ENCODE measurements around the gene PKNOX1. TPM values are rescaled to one million over a fixed set of nuclear protein-coding genes. Genes with fewer than 3 reads are reported as not detected.

PKNOX1 gene
- total and polyA plus RNA-seq, 9 of the 15 experiments (the other 6 are each of a cell fraction or from before 2014, with no cell fraction given) = 8.8 to 25.9 (median 13.2) TPM

DNA sequence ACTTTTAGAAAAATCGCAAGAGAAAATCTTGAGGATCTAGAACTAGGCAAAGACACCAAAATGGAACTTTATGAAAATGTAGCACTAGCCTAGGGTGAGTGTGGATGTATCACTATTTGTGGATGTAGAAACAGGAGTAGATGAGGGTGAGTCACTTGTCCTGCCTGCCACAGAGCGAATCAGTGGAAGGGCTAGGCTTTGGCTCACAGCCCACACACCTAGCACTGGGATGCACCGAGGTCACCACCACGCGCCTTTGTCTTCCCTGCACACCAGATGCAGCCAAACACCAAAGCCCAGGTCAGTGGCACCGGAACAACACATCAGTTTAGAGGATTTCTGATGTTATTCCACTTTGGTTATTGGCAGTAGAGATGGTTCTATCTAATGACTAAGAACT is 38.2 kb downstream of the PKNOX1 start:
- TF ChIP-seq PTTG1 (tag; IDR thresholded peaks at IDR 0.05; ENCODE audit: low read depth) (no peak), NFIC (IDR thresholded peaks at IDR 0.05) (0 out of 2 replicates have a peak, but pooled peaks have one; percentile 24), WHSC1 (IDR thresholded peaks at IDR 0.05; ENCODE audit: low read length) (peak; percentile 52)
- Histone ChIP-seq H3K27me3 (ENCODE audit: control insufficient read depth in 2 of 2, insufficient read depth in 2 of 2, low read length in 2 of 2) (no peaks in the 10 kb centered on the region), H3K4me2 (ENCODE audit: insufficient read depth, low read length) (no peak overlapping the region), H3K79me2 (ENCODE audit: control insufficient read depth, insufficient read depth, low read length) (no peaks in the 10 kb centered on the region), H3K36me3 (ENCODE audit: control insufficient read depth, insufficient read depth, low read length) (peaks cover 39% of the 10 kb centered on the region), H3K4me1 (replicated peaks in 1 of 2; ENCODE audit: control insufficient read depth in 2 of 2, insufficient read depth in 2 of 2, low read length in 2 of 2) (no peaks in the 10 kb centered on the region), H3K9me1 (ENCODE audit: control insufficient read depth, insufficient read depth, low read length) (no peaks in the 10 kb centered on the region), H4K20me1 (replicated peaks; ENCODE audit: control insufficient read depth, insufficient read depth, low read length) (no peaks in the 10 kb centered on the region), H3K9me3 (replicated peaks; ENCODE audit: control insufficient read depth, insufficient read depth, low read depth, low read length) (no peaks in the 10 kb centered on the region), H3K4me3 (no peak overlapping the region), H3K27ac (ENCODE audit: extremely low read depth, low read depth, low read length) (no peak overlapping the region), H3K9ac (ENCODE audit: insufficient read depth in 1 of 2, low read depth in 2 of 2, low read length in 2 of 2) (no peak overlapping the region), H2AFZ (ENCODE audit: low read depth, low read length) (no peak overlapping the region)
- ATAC-seq (peak; percentile 34; the same call in 1 of the 3 replicates), DNase-seq (ENCODE audit: extremely low read depth in 1 of 4, low spot score in 3 of 4) (no peak), FAIRE-seq (no peak)
- POLR2A ChIA-PET = no interaction called here
- 72% methylated on average over 6 of the region's 6 CpGs for WGBS (ENCODE audit: insufficient coverage, low coverage, missing lambda C conversion rate)
- BruUV-seq (replicated peaks) = no TSS peak
- intact Hi-C loops (cut with micrococcal nuclease) (no loop called here), in situ Hi-C loops (cut with MboI) (no loop called here)
- CTCF ChIA-PET (ENCODE audit: low intra/inter-chr PET ratio) = no interaction called here

DNA sequence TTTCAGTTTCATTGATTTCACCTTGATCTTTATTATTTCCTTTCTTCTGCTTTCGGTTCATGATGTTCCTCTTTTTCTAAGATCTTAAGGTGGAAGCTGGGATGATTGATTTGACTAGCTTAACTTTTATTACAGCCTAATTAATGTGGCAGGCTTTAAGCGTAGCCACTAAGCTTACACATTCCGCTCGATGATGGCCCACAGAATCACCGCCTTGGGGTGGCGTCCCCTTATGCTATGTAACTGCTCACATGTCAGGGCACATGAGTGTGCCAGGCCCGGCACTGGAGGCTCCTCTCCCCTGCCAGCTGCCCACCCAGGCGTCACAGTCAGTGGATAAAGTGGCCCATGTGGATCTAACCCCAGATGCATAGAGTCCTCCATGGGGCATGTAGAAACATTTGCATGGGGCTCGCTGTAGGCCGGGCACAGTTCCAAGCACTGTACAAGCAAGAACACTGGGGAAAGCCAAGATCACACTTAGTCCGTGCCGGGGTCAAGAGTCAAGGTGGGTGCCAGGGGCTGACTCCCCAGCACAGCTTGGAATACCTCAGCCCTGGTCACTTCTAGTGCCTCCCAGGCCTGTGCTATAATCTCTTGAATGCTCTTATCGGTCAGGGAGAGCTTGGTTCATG is 41.7 kb downstream of the PKNOX1 start:
- H3K27me3 ChIP-seq (ENCODE audit: control insufficient read depth in 2 of 2, insufficient read depth in 2 of 2, low read length in 2 of 2) = no peaks in the 10 kb centered on the region
- in situ Hi-C loops (cut with MboI) (no loop called here), intact Hi-C loops (cut with micrococcal nuclease) (no loop called here)
- BruUV-seq (replicated peaks) = no TSS peak
- no peaks in the 10 kb centered on the region for H4K20me1 ChIP-seq (replicated peaks; ENCODE audit: control insufficient read depth, insufficient read depth, low read length)
- WGBS (ENCODE audit: insufficient coverage, low coverage, missing lambda C conversion rate) = 86% methylated on average over 13 of the region's 13 CpGs
- H3K27ac ChIP-seq (ENCODE audit: extremely low read depth, low read depth, low read length) = no peak overlapping the region
- H3K36me3 ChIP-seq (ENCODE audit: control insufficient read depth, insufficient read depth, low read length) = peaks cover 40% of the 10 kb centered on the region; the same call in 2 of the 3 replicates
- FAIRE-seq (no peak), ATAC-seq (no peak), DNase-seq (ENCODE audit: extremely low read depth in 1 of 4, low spot score in 3 of 4) (no peak)
- no peaks in the 10 kb centered on the region for H3K9me3 ChIP-seq (replicated peaks; ENCODE audit: control insufficient read depth, insufficient read depth, low read depth, low read length)
- ChIA-PET POLR2A (interaction anchor here (0.9 to 1.5 kb wide), 2 partner anchors 11 to 13 kb away, joined by 3 to 5 read pairs; no protein-coding TSS in a partner anchor), CTCF (ENCODE audit: low intra/inter-chr PET ratio) (no interaction called here)
- H3K4me2 ChIP-seq (ENCODE audit: insufficient read depth, low read length) = no peak overlapping the region
- no peak overlapping the region for H2AFZ ChIP-seq (ENCODE audit: low read depth, low read length)
- H3K4me1 ChIP-seq (replicated peaks in 1 of 2; ENCODE audit: control insufficient read depth in 2 of 2, insufficient read depth in 2 of 2, low read length in 2 of 2) = no peaks in the 10 kb centered on the region
- no peaks in the 10 kb centered on the region for H3K79me2 ChIP-seq (ENCODE audit: control insufficient read depth, insufficient read depth, low read length)
- no peaks in the 10 kb centered on the region for H3K9me1 ChIP-seq (ENCODE audit: control insufficient read depth, insufficient read depth, low read length)
- no peak overlapping the region for H3K4me3 ChIP-seq
- H3K9ac ChIP-seq (ENCODE audit: insufficient read depth in 1 of 2, low read depth in 2 of 2, low read length in 2 of 2) = peak overlapping the region in 1 of 2 experiments; percentile 26; a peak in 1 of 4 replicates
- TF ChIP-seq ZNF695 (CRISPR knock-in tag; IDR thresholded peaks at IDR 0.05) (no peak), CBFA2T2 (conservative IDR thresholded peaks at IDR 0.05) (no peak), KLF6 (CRISPR knock-in tag; IDR thresholded peaks at IDR 0.05; ENCODE audit: borderline replicate concordance) (no peak), KAT2B (IDR thresholded peaks at IDR 0.05; ENCODE audit: low read depth, low read length) (no peak), POLR2AphosphoS2 (IDR thresholded peaks at IDR 0.05; ENCODE audit: low read length) (no peak), ESRRB (CRISPR knock-in tag; IDR thresholded peaks at IDR 0.05; ENCODE audit: borderline replicate concordance) (no peak), ZNF75A (CRISPR knock-in tag; IDR thresholded peaks at IDR 0.05) (no peak), HDAC3 (IDR thresholded peaks at IDR 0.05; ENCODE audit: borderline replicate concordance, partially characterized antibody) (no peak), ZNF143 (CRISPR knock-in tag; IDR thresholded peaks at IDR 0.05) (no peak)
- TF ChIP-seq, protein P1, sequence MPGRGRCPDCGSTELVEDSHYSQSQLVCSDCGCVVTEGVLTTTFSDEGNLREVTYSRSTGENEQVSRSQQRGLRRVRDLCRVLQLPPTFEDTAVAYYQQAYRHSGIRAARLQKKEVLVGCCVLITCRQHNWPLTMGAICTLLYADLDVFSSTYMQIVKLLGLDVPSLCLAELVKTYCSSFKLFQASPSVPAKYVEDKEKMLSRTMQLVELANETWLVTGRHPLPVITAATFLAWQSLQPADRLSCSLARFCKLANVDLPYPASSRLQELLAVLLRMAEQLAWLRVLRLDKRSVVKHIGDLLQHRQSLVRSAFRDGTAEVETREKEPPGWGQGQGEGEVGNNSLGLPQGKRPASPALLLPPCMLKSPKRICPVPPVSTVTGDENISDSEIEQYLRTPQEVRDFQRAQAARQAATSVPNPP (IDR thresholded peaks at IDR 0.05; ENCODE audit: borderline replicate concordance, insufficient read depth, insufficient read length) = no peak

Data from K562 (cell line).